Esophagus squamous epithelium (tissue), 5 donors: Measurements from ENCODE around the gene ZNF221. TPM values are rescaled to one million over a fixed set of nuclear protein-coding genes. Genes with fewer than 3 reads are reported as not detected.

ENCODE experiments used
- DNase-seq: peaks from one replicate; lab custom pipeline; 2025; lab: John Stamatoyannopoulos, UW
- H3K27ac ChIP-seq, 4 donors: fragments of 200-600 bp; sonication (generic); one replicate each; pipeline ENCODE4 v1.5.1; 2016 to 2019; ENCODE audit warnings: mild to moderate bottlenecking in 1 of 4
- H3K27me3 ChIP-seq, 4 donors: fragments of 200-600 bp; sonication (generic); 1 replicate in 3 of 4; 2 replicates in 1 of 4; pipeline versions ENCODE4 v1.5.1 to v1.6.0; 2017 to 2021; ENCODE audit warnings: antibody characterized with exemption in 1 of 4
- H3K36me3 ChIP-seq, 3 donors: fragments of 200-600 bp; sonication (generic); one replicate each; pipeline ENCODE4 v1.5.1; 2016 to 2019
- H3K4me1 ChIP-seq, 3 donors: fragments of 200-600 bp; sonication (generic); one replicate each; pipeline ENCODE4 v1.5.1; 2017 to 2019
- H3K4me3 ChIP-seq, 4 donors: fragments of 200-600 bp; sonication (generic); 1 replicate in 3 of 4; 2 replicates in 1 of 4; pipeline ENCODE4 v1.5.1; 2016 to 2019; ENCODE audit warnings: mild to moderate bottlenecking in 2 of 4, moderate library complexity in 1 of 4
- H3K9me3 ChIP-seq, 3 donors: fragments of 200-600 bp; sonication (generic); one replicate each; pipeline ENCODE4 v1.5.1; 2016 to 2019
- CTCF ChIP-seq, 6 experiments: fragments of 450-650 bp in 4 of 6; fragments of 200-600 bp in 2 of 6; sonication (generic) in 2 of 6; IDR thresholded peaks; one replicate each; pipeline ENCODE4 v1.5.1; 2016 to 2019; ENCODE audit warnings: antibody characterized with exemption in 6 of 6, mild to moderate bottlenecking in 4 of 6, moderate library complexity in 4 of 6
- POLR2A ChIP-seq, 4 donors: fragments of 450-650 bp; IDR thresholded peaks; one replicate each; pipeline ENCODE4 v1.6.1; 2017; ENCODE audit warnings: antibody characterized with exemption in 4 of 4, mild to moderate bottlenecking in 4 of 4, moderate library complexity in 3 of 4
- WGBS, 2 donors: methylation state at CpG; one replicate each; pipeline ENCODE4 v1.1.5; 2018; 5-methylcytosine and 5-hydroxymethylcytosine counted together
- intact Hi-C: fragments of 100-400 bp; cut with DNase I; formaldehyde crosslinking; loops from one replicate; pipeline ENCODE4 v1.15.0; 2022
- total RNA-seq, 4 donors: library from RNA; depleted of rRNA; stranded (reverse); fragments of >200 nt; gene quantifications; one replicate each; pipeline ENCODE4 v1.1.0, GENCODE V29; 2016
- donor health status: DM: yes; HTN: yes; CAD: no.

The ZNF221 gene
- total RNA-seq, 4 donors from 2014 or later, result 1.4 to 12.9 (median 2.2) TPM

GRCh38 chr19:44002566-44003460 is 51.8 kb downstream of the ZNF221 start, which contains the start of gene ZNF230:
Gene ZNF230 (plus strand): TSS chr19:44002957. CDS start chr19:44007079, 4,122 bp downstream.
- DNase-seq, result peak; percentile 56
- peaks cover 0 to 22% (median 5%) of the 10 kb centered on the region in 3 donors for H3K4me1 ChIP-seq
- H3K9me3 ChIP-seq, result peaks cover 0 to 31% (median 6%) of the 10 kb centered on the region in 3 donors
- peak within 1 kb of the TSS; percentile 80 to 84 (median 82) for H3K27ac ChIP-seq
- WGBS, 2 donors, result 0% methylated on average over 41 to 43 of the region's 48 CpGs
- no peaks in the 10 kb centered on the region for H3K27me3 ChIP-seq
- intact Hi-C loops, result no loop called here
- TF ChIP-seq POLR2A (IDR thresholded peaks at IDR 0.05) (peak in 2 of 4 donors; percentile 31 to 63), CTCF (IDR thresholded peaks at IDR 0.05) (peak in 1 of 6 experiments; percentile 22)
- peak within 1 kb of the TSS; percentile 64 to 90 (median 83) for H3K4me3 ChIP-seq
- peaks cover 0 to 23% (median 3%) of the 10 kb centered on the region in 3 donors for H3K36me3 ChIP-seq

GRCh38 chr19:44003461-44004009 is 52.5 kb downstream of the ZNF221 start:
- Histone ChIP-seq H3K4me3 (peak overlapping the region; percentile 64 to 90 (median 83)), H3K4me1 (peaks cover 0 to 20% (median 5%) of the 10 kb centered on the region in 3 donors), H3K27me3 (no peaks in the 10 kb centered on the region), H3K36me3 (peaks cover 4 to 29% (median 9%) of the 10 kb centered on the region in 3 donors), H3K27ac (peak overlapping the region; percentile 80 to 84 (median 82)), H3K9me3 (peaks cover 0 to 37% (median 11%) of the 10 kb centered on the region in 3 donors)
- peak in 2 of 6 experiments; percentile 15 to 18 for TF ChIP-seq CTCF (IDR thresholded peaks at IDR 0.05)
- TF ChIP-seq POLR2A (IDR thresholded peaks at IDR 0.05), result no peak
- intact Hi-C loops, result no loop called here
- 2 to 3% methylated on average over 13 to 14 of the region's 15 CpGs for WGBS, 2 donors
- no peak for DNase-seq

- H3K27me3 ChIP-seq, result no peaks in the 10 kb centered on the region
- no peak for TF ChIP-seq POLR2A (IDR thresholded peaks at IDR 0.05)
- TF ChIP-seq CTCF (IDR thresholded peaks at IDR 0.05), result no peak
- intact Hi-C loops, result no loop called here
- H3K9me3 ChIP-seq, result peaks cover 0 to 61% (median 32%) of the 10 kb centered on the region in 3 donors
- no peak overlapping the region for H3K27ac ChIP-seq
- no peak overlapping the region for H3K4me3 ChIP-seq
- DNase-seq, result no peak
- WGBS, 2 donors, result 82 to 92% methylated on average over 1 of the region's 1 CpG
- H3K36me3 ChIP-seq, result peaks cover 23 to 53% (median 33%) of the 10 kb centered on the region in 3 donors
- peaks cover 0 to 20% (median 5%) of the 10 kb centered on the region in 3 donors for H3K4me1 ChIP-seq
Measured at GRCh38 chr19:44005973-44006372, 54.9 kb downstream of the ZNF221 start.

- 94 to 96% methylated on average over 6 of the region's 6 CpGs for WGBS, 2 donors
- H3K36me3 ChIP-seq, result peaks cover 28 to 68% (median 35%) of the 10 kb centered on the region in 3 donors
Measured at GRCh38 chr19:44007473-44007872, 56.4 kb downstream of the ZNF221 start.

More at GRCh38 chr19:44007473-44007872, 56.4 kb downstream of the ZNF221 start:
- H3K4me3 ChIP-seq, result no peak overlapping the region
- H3K27me3 ChIP-seq, result no peaks in the 10 kb centered on the region
- TF ChIP-seq POLR2A (IDR thresholded peaks at IDR 0.05) (no peak), CTCF (IDR thresholded peaks at IDR 0.05) (no peak)
- H3K4me1 ChIP-seq, result peaks cover 0 to 14% (median 0%) of the 10 kb centered on the region in 3 donors
- no peak for DNase-seq
- H3K27ac ChIP-seq, result no peak overlapping the region
- H3K9me3 ChIP-seq, result peaks cover 0 to 76% (median 46%) of the 10 kb centered on the region in 3 donors
- intact Hi-C loops, result no loop called here
